DMS79 treated with DMSO at 0.1 percent for 48 hours (cell line): ENCODE results near the gene TMEM14C.

ENCODE experiments used
- DNase-seq: peaks from one replicate; lab custom pipeline; 2025; lab: John Stamatoyannopoulos, UW

TMEM14C gene

DNA sequence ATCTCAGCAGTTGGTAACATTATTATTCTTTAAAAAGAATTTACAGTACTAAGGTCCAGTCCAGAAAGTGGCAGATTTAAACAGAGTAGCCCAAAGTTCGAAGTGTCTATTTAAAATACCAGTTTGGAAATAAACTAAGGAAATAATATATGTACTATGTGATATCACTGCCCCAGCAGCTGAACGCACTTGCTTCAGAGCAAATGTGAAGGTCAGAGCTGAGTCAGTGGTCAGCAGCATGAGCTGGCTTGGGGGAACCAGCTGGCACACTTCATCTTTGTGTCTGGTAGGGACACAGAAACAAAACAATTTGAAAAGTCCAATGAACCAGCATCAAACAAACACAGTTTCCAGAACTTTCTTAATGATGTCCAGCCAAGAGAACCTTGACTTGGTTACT is 40.1 kb downstream of the TMEM14C start:
- DNase-seq = no peak

DNA sequence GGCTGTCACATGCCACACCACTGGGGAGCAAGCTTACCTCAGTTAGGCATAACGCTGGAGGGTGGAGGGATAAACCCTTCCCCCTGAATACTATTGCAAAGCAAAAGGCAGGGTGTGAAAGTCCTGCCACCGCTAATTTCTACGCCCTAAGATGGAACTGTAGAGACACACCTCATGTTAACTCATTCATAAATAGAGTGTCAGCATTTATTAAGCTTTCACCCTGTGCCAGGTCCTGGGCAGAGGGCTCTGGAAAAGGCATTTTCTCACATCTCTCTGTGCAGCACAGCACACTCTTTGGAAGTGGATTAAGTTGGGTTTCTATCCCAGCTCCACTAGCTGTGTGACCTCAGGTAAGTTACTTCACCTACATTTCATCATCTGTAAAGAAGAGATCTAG is 46.5 kb downstream of the TMEM14C start:
- DNase-seq = no peak

DNA sequence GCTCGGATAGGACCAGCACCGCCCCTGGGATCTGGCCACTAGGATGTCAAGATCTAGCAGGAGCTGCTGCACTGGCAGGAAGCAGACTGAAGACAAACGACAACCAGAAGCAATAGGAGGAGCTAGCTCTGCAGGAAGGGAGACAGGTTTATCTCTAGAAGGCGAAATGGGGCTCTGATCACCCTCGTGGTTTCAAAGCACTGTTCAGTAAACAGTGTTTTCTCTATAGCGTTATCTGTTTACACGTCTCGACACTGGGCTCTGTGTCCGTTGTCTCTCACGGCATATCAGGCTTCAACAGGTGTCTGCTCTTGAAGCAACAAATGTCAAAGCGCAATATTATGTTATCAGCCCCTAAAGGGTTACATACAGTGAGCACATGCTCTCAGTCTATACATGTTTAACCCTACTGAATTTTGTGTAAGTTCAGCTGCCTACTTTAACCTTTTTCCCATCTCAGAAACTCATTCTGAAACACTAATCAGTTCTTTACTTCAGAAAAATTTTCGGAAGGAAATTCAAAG is 48.6 kb downstream of the TMEM14C start:
- no peak for DNase-seq

DNA sequence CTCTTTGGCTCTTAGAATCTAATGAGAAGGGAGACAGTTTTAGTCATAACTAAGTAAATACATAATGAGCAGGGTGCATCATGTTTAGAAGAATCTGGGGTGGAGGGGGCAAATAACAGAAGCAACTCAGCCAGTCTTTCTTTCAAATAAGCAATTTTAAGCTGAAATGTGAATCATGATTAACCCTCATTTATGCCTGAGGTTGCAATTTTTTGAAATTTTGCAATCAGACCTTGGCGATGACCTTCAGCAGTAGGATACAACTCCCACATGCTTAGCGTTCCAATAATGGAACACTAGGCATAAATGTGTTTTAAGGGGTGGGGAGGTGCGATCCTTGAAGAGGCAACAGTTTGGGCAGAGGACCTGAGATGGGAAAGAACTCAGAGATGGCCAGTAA is 55.4 kb downstream of the TMEM14C start:
- DNase-seq = no peak

DNA sequence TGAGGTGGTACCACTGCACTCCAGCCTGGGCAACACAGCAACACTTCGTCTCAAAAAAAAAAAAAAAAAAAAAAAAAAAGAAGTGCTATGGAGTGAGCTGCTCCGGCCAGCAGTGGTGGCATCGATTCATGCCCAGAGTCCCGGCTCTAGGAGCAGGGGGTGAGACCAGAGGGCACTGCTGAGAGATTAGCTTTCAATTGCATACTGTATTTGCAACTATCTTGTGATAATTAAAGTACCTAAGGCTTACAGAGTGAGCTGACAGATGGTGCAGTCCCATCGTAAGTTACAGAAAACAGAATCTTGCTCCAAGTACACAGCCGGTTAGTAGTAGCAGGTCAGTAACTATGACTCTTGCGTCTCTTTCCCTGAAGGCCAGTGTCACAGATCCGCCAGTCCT is 56.2 kb downstream of the TMEM14C start:
- no peak for DNase-seq
